Subcutaneous adipose tissue (tissue), 4 donors: ENCODE data around the gene PLAAT1. TPM values are rescaled to one million over a fixed set of nuclear protein-coding genes. Genes with fewer than 3 reads are reported as not detected.

Experiments used
- total RNA-seq, 4 donors: library from RNA; depleted of rRNA; stranded (reverse); fragments of >200 nt; gene quantifications; one replicate each; pipeline ENCODE4 v1.1.0, GENCODE V29; 2016
- TF ChIP-seq, protein P1 (sequence below): fragments of 450-650 bp; IDR thresholded peaks from one replicate; pipeline ENCODE4 v1.5.1; 2016; ENCODE audit warnings: low read depth, mild to moderate bottlenecking, control low read depth, antibody characterized with exemption, moderate library complexity

The PLAAT1 gene
- total RNA-seq, 4 donors from 2014 or later, result 0.66 to 1.8 TPM; not detected in 2

- TF ChIP-seq, protein P1, sequence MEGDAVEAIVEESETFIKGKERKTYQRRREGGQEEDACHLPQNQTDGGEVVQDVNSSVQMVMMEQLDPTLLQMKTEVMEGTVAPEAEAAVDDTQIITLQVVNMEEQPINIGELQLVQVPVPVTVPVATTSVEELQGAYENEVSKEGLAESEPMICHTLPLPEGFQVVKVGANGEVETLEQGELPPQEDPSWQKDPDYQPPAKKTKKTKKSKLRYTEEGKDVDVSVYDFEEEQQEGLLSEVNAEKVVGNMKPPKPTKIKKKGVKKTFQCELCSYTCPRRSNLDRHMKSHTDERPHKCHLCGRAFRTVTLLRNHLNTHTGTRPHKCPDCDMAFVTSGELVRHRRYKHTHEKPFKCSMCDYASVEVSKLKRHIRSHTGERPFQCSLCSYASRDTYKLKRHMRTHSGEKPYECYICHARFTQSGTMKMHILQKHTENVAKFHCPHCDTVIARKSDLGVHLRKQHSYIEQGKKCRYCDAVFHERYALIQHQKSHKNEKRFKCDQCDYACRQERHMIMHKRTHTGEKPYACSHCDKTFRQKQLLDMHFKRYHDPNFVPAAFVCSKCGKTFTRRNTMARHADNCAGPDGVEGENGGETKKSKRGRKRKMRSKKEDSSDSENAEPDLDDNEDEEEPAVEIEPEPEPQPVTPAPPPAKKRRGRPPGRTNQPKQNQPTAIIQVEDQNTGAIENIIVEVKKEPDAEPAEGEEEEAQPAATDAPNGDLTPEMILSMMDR, result no peak
Observed at GRCh38 chr3:193317682-193318300, 76.8 kb downstream of the PLAAT1 start.

Other genes starting within 250 kb of the PLAAT1 start
- gene ATP13A5, start 137.5 kb downstream of the PLAAT1 start, total RNA-seq, result not detected